H7 (cell line): ENCODE measurements around the gene MISFA. TPM values are rescaled to one million over a fixed set of nuclear protein-coding genes. Genes with fewer than 3 reads are reported as not detected.

Source experiments
- DNase-seq: peaks from one replicate; pipeline ENCODE4 v3.0.0; 2012
- H3K27me3 ChIP-seq: 2 replicates; pipeline ENCODE4 v1.6.0; 2011; ENCODE audit warnings: mild to moderate bottlenecking, low read length; ENCODE audit not compliant: control insufficient read depth, insufficient read depth
- H3K36me3 ChIP-seq: replicated peaks from 2 replicates; pipeline ENCODE4 v1.5.1; 2011; ENCODE audit warnings: low read length; ENCODE audit not compliant: control insufficient read depth, insufficient read depth
- H3K4me3 ChIP-seq: 2 replicates; pipeline ENCODE4 v1.5.1; 2011; ENCODE audit warnings: low read depth, mild to moderate bottlenecking, control low read depth, low read length, moderate library complexity; ENCODE audit not compliant: insufficient read depth
- total RNA-seq: library from RNA; depleted of rRNA; stranded (reverse); fragments of >200 nt; shearing (Covaris generic); gene quantifications from 2 replicates; pipeline ENCODE4 v1.2.3, GENCODE V29; 2014

MISFA gene
- total RNA-seq, 1 experiment from 2014 or later = 0.73 TPM

DNA sequence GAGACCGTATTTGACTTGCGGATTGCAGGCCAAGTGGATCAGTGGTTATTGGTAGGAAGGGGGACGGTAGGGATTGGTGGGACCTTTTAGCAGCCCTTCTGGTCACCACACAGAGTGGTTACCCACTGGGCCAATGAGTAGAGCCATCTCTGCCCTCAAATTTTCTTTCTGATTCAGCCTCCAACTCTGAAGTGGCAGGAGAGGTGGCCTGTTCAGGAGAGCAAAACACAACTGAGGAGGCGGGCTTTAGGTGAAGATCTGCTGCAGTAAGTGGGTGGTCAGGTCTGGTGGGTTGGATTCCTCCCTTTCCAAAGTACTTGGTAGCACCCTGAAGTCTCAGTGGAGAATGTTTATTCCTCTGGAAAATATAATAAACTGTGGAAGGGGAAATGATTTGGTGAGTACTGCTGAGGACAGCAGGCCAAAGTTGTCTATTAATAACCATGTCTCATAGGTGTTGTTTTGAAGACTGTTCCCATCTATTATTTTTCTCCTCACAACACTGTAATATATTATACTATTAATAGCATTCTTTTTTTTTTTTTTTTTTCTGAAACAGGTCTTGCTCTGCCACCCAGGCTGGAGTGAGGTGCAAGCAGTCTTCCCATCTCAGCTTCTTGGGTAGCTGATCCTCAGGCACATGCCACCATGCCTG, 1.5 kb downstream of the MISFA start:
- DNase-seq = no peak
- no peaks in the 10 kb centered on the region for H3K27me3 ChIP-seq
- H3K4me3 ChIP-seq = no peak overlapping the region
- no peaks in the 10 kb centered on the region for H3K36me3 ChIP-seq

GRCh38 chr11:18608376-18608775, 8.8 kb downstream of the MISFA start:
- Histone ChIP-seq H3K27me3 (no peaks in the 10 kb centered on the region), H3K36me3 (peaks cover 4% of the 10 kb centered on the region), H3K4me3 (no peak overlapping the region)
- no peak for DNase-seq

DNA sequence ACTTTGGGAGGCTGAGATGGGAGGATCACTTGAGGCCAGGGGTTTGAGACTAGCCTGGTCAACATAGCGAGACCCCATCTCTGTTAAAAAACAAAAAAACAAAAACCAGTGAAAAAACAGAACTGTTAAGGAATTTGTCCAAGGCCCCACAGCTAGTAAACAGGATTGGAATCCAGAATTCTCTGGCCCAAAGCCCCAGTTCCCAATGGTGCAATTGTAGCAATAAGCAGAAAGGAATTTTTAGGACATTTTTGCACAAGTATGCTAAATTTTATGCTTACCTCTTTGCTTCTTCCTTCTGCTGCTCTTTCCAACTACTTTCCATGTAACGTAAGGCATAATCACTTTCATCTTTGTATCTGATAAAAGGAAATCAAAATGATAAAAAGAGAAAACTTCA, 11.6 kb downstream of the MISFA start:
- no peak for DNase-seq
- Histone ChIP-seq H3K36me3 (peaks cover 14% of the 10 kb centered on the region), H3K27me3 (no peaks in the 10 kb centered on the region), H3K4me3 (no peak overlapping the region)

GRCh38 chr11:18612394-18612793, 12.8 kb downstream of the MISFA start:
- DNase-seq = no peak
- no peaks in the 10 kb centered on the region for H3K27me3 ChIP-seq

DNA sequence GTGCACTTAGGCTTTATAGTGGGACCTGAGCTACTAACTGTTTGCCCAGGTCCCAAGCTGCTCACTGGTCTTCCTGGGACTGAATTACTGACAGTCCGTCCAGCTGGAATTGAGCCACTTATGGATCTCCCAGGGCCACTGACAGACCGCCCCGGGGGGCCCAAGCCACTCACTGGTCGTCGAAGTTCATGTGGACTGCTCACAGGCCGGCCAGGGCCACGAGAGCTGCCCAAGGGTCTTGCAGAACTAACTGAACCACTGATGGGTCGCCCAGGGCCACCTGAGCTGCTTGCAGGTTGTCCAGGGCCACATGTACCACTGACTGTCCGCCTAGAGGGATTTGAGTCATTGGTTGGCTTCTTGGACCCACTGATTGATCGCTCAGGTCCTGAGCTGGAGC, 15.1 kb downstream of the MISFA start:
- peaks cover 11% of the 10 kb centered on the region for H3K36me3 ChIP-seq
- no peak overlapping the region for H3K4me3 ChIP-seq
- no peak for DNase-seq
- H3K27me3 ChIP-seq = no peaks in the 10 kb centered on the region

More at GRCh38 chr11:18612394-18612793, 12.8 kb downstream of the MISFA start:
- Histone ChIP-seq H3K36me3 (peaks cover 14% of the 10 kb centered on the region), H3K4me3 (no peak overlapping the region)

DNA sequence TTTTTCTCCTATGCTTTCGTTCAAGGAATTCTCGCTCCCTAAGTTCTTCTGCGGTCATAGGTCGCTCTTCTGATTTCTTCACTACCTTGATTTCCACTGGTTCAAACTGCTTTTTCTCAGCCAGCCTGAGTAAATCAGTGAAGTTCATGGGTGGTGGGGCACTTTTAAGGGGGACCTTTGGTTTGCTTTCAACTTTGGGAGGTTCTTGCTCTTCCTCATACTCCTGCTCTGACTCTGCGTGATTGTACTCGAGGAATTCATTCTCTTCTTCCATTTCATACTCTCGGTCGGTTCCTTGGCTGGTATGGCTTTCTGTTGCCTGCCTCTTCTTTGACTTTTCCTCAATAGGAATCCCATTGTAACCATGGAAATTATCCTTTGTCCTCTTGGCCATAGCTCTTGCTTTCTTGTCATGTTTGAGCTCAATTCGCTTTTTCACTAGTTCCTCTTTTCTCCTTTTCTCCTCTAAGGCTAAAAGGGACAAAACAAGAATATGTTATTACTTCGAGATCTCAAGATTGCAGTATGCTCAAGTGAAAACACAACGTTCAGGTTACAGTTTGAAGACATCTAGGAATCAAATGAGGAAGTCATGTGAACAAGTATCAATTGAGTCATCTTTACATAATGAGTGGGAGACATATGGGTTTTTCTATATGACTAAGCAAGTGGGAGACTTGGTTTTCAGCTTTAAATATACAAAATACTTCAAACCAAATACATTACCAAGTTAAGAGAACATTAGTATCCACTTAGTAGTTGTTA, 16.2 kb downstream of the MISFA start:
- peaks cover 11% of the 10 kb centered on the region for H3K36me3 ChIP-seq
- H3K4me3 ChIP-seq = no peak overlapping the region
- no peak for DNase-seq

DNA sequence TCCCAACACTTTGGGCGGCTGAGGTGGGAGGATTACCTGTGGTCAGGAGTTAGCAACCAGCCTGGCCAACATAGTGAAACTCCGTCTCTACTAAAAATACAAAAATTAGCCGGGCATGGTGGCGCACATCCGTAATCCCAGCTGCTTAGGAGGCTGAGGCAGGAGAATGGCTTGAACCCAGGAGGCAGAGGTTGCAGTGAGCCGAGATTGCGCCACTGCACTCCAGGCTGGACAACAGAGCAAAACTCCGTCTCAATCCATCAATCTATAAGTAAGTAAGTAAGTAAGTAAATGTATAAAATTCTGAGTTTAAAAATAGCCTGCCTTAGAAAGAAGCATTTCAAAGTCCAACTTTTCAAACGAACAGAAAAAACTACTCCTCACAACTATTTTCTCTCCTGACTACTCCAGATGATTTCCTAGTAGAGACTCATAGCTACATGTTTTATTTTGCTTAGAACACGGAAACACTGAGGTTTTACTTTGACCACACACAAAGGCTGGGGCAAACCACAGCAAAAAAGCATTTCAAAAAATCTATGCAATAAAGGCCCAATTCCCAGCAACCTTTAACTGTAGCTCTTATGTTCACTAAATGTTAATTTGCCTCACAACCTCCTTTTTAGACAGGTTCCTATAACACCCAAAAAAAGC, 18.2 kb downstream of the MISFA start:
- peaks cover 11% of the 10 kb centered on the region for H3K36me3 ChIP-seq
- no peaks in the 10 kb centered on the region for H3K27me3 ChIP-seq
- no peak overlapping the region for H3K4me3 ChIP-seq
- DNase-seq = no peak

More for the DNA sequence above, 16.2 kb downstream of the MISFA start:
- H3K27me3 ChIP-seq = no peaks in the 10 kb centered on the region

- Histone ChIP-seq H3K27me3 (no peaks in the 10 kb centered on the region), H3K4me3 (no peak overlapping the region), H3K36me3 (peaks cover 11% of the 10 kb centered on the region)
- no peak for DNase-seq
Measured at GRCh38 chr11:18618342-18619025, 18.9 kb downstream of the MISFA start.

GRCh38 chr11:18623707-18624106, 24.1 kb downstream of the MISFA start:
- DNase-seq = no peak
- Histone ChIP-seq H3K36me3 (no peaks in the 10 kb centered on the region), H3K27me3 (no peaks in the 10 kb centered on the region), H3K4me3 (no peak overlapping the region)

DNA sequence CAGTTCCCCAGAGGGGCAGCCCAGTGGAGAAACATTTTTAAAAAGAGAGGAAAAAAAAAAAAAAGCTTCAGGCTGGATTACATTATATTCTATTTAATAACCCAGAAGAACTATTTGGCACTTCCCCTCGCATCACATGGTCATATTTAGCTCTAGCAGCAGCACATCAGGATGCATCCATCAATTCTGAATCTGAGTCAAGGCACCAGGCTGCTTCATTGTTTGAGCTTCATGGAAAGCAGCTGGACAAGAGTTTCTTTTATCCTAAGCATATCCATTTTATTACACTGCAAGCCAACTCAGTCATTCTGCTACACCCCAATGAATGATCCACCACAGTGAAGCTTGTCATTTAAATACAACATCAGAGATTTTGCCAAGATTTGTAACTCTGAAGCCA, 24.6 kb downstream of the MISFA start:
- Histone ChIP-seq H3K36me3 (no peaks in the 10 kb centered on the region), H3K27me3 (no peaks in the 10 kb centered on the region), H3K4me3 (no peak overlapping the region)
- no peak for DNase-seq

- DNase-seq = no peak
- no peak overlapping the region; the same call in 1 of the 2 replicates for H3K4me3 ChIP-seq
- no peaks in the 10 kb centered on the region for H3K27me3 ChIP-seq
- no peaks in the 10 kb centered on the region for H3K36me3 ChIP-seq
Measured at GRCh38 chr11:18632841-18633240, 33.3 kb downstream of the MISFA start.

- no peak for DNase-seq
Measured at GRCh38 chr11:18633256-18634139, 33.9 kb downstream of the MISFA start.

GRCh38 chr11:18634140-18635032, 34.8 kb downstream of the MISFA start, which contains the start of gene SPTY2D1:
SPTY2D1 (minus strand) TSS chr11:18634342; CDS start chr11:18634257, 85 bp downstream.
- Histone ChIP-seq H3K4me3 (peak within 1 kb of the TSS; percentile 75), H3K36me3 (no peaks in the 10 kb centered on the region), H3K27me3 (no peaks in the 10 kb centered on the region)
- peak; percentile 94 for DNase-seq

More at GRCh38 chr11:18633256-18634139, 33.9 kb downstream of the MISFA start:
- no peaks in the 10 kb centered on the region for H3K36me3 ChIP-seq
- H3K27me3 ChIP-seq = no peaks in the 10 kb centered on the region
- H3K4me3 ChIP-seq = peak overlapping the region; percentile 75
